HepG2 (cell line): ENCODE measurements around the gene EXOC3L4. TPM values are rescaled to one million over a fixed set of nuclear protein-coding genes. Genes with fewer than 3 reads are reported as not detected.

Experiments used
- ELF3 ChIP-seq: IDR thresholded peaks from 2 replicates; pipeline ENCODE4 v1.6.1; 2016; ENCODE audit warnings: missing genetic modification reagents, missing compliant biosample characterization
- ETV5 ChIP-seq: IDR thresholded peaks from 2 replicates; pipeline ENCODE4 v1.6.1; 2018; ENCODE audit warnings: missing biosample characterization, missing genetic modification reagents, inconsistent platforms, borderline replicate concordance
- HCFC1 ChIP-seq: fragments of 150-350 bp; IDR thresholded peaks from 2 replicates; pipeline ENCODE4 v1.6.1; 2014; ENCODE audit warnings: low read depth, low read length
- HMG20B ChIP-seq: conservative IDR thresholded peaks from 2 replicates; pipeline ENCODE4 v1.6.1; 2016; ENCODE audit warnings: missing genetic modification reagents, missing compliant biosample characterization
- HMGXB4 ChIP-seq, 2 experiments: sonication (generic) in 1 of 2; formaldehyde crosslinking in 1 of 2; IDR thresholded peaks; 2 replicates each; pipeline versions ENCODE4 v1.4.0 to v1.6.1; 2018 to 2020; ENCODE audit warnings: missing genetic modification reagents in 2 of 2, borderline replicate concordance in 1 of 2, low read depth in 1 of 2, mild to moderate bottlenecking in 1 of 2, missing biosample characterization in 1 of 2
- NCOA2 ChIP-seq: sonication (generic); formaldehyde crosslinking; IDR thresholded peaks from 2 replicates; pipeline ENCODE4 v1.8.0; 2022; ENCODE audit warnings: inconsistent platforms
- PITX1 ChIP-seq: sonication (generic); formaldehyde crosslinking; IDR thresholded peaks from 2 replicates; pipeline ENCODE4 v1.5.1; 2020; ENCODE audit warnings: mild to moderate bottlenecking, missing genetic modification reagents
- ZNF234 ChIP-seq: sonication (generic); formaldehyde crosslinking; conservative IDR thresholded peaks from 2 replicates; pipeline ENCODE4 v1.5.1; 2020; ENCODE audit warnings: mild to moderate bottlenecking, missing genetic modification reagents
- ZNF331 ChIP-seq: sonication (generic); formaldehyde crosslinking; IDR thresholded peaks from 2 replicates; pipeline ENCODE4 v1.4.0; 2020; ENCODE audit warnings: missing genetic modification reagents
- ZNF430 ChIP-seq: sonication (generic); formaldehyde crosslinking; IDR thresholded peaks from 2 replicates; pipeline ENCODE4 v1.9.0; 2021; ENCODE audit warnings: mild to moderate bottlenecking, missing genetic modification reagents
- ZNF768 ChIP-seq: sonication (generic); formaldehyde crosslinking; IDR thresholded peaks from 2 replicates; pipeline ENCODE4 v1.4.0; 2020; ENCODE audit warnings: missing genetic modification reagents
- ZNF788 ChIP-seq: sonication (generic); formaldehyde crosslinking; IDR thresholded peaks from 2 replicates; pipeline ENCODE4 v1.5.0; 2020; ENCODE audit warnings: mild to moderate bottlenecking, missing genetic modification reagents, borderline replicate concordance
- polyA plus RNA-seq, 8 experiments: library from polyadenylated mRNA; depleted of rRNA in 3 of 8; stranded (reverse) in 7 of 8; unstranded in 1 of 8; fragments of >200 nt; fragmentation: Illumina TruSeq in 4 of 8; extraction: Trizol in 4 of 8; gene quantifications; 2 replicates each; pipeline versions ENCODE4 v1.2.1 to v1.2.3, GENCODE V29; 2011 to 2016; ENCODE audit warnings: low read depth in 4 of 8, missing spikeins in 1 of 8, mixed read lengths in 1 of 8; ENCODE audit not compliant: insufficient read depth in 1 of 8
- total RNA-seq, 5 experiments: library from RNA; depleted of rRNA; stranded (reverse); fragments of >200 nt; fragmentation: Illumina TruSeq; extraction: Trizol; gene quantifications; 2 replicates each; pipeline ENCODE4 v1.2.3, GENCODE V29; 2016; ENCODE audit warnings: low read depth in 1 of 5
- TF ChIP-seq, protein P1 (sequence below): sonication (generic); formaldehyde crosslinking; IDR thresholded peaks from 2 replicates; pipeline ENCODE4 v1.4.0; 2020; ENCODE audit warnings: mild to moderate bottlenecking, missing genetic modification reagents, borderline replicate concordance
- TF ChIP-seq, protein P2 (sequence below): sonication (generic); formaldehyde crosslinking; IDR thresholded peaks from 2 replicates; pipeline ENCODE4 v1.5.1; 2020; ENCODE audit warnings: mild to moderate bottlenecking, missing genetic modification reagents, moderate library complexity
- TF ChIP-seq, protein P3 (sequence below): sonication (generic); formaldehyde crosslinking; IDR thresholded peaks from 2 replicates; pipeline ENCODE4 v1.4.0; 2020; ENCODE audit warnings: missing genetic modification reagents

Gene EXOC3L4
- total and polyA plus RNA-seq, 2 of the 13 experiments (the other 11 are each of a cell fraction or from before 2014, with no cell fraction given) = 11.8 to 27.0 TPM

DNA sequence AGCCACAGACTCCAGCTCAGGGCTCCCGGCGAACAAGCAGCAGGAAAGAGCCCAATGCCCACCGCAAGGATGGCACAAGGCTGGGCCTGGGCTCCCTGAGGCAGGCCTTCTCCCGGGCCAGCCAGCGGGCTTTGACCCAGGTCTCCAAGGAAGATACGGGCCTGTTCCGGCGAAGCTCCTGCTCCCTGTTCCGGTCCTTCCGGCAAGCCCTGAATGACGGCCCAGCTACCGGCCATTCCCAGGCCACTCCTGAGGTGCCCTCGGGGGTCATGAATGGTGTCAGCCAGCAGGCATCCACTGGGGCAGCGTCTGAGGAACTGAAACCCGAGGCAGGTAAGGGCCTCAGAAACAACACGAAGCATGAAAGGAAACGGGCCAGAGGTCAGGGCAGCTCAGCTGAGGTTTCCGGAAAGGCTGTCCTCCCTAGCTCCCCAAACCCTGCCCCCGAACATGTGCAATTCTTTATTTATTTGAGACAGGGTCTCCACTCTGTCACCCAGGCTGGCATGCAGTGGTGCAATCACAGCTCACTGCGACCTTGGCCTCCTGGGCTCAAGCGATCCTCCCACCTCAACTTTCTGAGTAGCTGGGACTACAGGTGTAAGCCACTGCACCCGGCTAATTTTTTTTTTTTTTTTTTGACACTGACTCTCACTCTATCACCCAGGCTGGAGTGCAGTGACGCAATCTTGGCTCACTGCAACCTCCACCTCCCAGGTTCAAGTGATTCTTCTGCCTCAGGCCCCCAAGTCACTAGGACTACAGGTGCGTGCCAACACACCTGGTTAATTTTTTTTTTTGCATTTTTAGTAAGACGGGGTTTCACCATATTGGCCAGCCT is 6.0 kb downstream of the EXOC3L4 start (continued):
- TF ChIP-seq, protein P1, sequence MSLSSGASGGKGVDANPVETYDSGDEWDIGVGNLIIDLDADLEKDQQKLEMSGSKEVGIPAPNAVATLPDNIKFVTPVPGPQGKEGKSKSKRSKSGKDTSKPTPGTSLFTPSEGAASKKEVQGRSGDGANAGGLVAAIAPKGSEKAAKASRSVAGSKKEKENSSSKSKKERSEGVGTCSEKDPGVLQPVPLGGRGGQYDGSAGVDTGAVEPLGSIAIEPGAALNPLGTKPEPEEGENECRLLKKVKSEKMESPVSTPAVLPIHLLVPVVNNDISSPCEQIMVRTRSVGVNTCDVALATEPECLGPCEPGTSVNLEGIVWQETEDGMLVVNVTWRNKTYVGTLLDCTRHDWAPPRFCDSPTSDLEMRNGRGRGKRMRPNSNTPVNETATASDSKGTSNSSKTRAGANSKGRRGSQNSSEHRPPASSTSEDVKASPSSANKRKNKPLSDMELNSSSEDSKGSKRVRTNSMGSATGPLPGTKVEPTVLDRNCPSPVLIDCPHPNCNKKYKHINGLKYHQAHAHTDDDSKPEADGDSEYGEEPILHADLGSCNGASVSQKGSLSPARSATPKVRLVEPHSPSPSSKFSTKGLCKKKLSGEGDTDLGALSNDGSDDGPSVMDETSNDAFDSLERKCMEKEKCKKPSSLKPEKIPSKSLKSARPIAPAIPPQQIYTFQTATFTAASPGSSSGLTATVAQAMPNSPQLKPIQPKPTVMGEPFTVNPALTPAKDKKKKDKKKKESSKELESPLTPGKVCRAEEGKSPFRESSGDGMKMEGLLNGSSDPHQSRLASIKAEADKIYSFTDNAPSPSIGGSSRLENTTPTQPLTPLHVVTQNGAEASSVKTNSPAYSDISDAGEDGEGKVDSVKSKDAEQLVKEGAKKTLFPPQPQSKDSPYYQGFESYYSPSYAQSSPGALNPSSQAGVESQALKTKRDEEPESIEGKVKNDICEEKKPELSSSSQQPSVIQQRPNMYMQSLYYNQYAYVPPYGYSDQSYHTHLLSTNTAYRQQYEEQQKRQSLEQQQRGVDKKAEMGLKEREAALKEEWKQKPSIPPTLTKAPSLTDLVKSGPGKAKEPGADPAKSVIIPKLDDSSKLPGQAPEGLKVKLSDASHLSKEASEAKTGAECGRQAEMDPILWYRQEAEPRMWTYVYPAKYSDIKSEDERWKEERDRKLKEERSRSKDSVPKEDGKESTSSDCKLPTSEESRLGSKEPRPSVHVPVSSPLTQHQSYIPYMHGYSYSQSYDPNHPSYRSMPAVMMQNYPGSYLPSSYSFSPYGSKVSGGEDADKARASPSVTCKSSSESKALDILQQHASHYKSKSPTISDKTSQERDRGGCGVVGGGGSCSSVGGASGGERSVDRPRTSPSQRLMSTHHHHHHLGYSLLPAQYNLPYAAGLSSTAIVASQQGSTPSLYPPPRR (CRISPR knock-in tag) = peak; percentile 91; the same call in 1 of the 2 replicates
- TF ChIP-seq PITX1 (CRISPR knock-in tag) (peak; percentile 71), ETV5 (peak; percentile 96), ELF3 (CRISPR knock-in tag) (peak; percentile 88), ZNF788 (no peak; the same call in 1 of the 2 replicates), ZNF234 (CRISPR knock-in tag) (peak; percentile 68; the same call in 1 of the 2 replicates), HMGXB4 (CRISPR knock-in tag; IDR thresholded peaks at IDR 0.05; ENCODE audit: borderline replicate concordance in 1 of 2, low read depth in 1 of 2) (peak; percentile 66 to 77), ZNF430 (CRISPR knock-in tag) (peak; percentile 94), HMG20B (peak; percentile 93), NCOA2 (CRISPR knock-in tag) (peak; percentile 91), HCFC1 (no peak), ZNF331 (CRISPR knock-in tag) (peak; percentile 76), ZNF768 (CRISPR knock-in tag) (no peak)
- TF ChIP-seq, protein P2, sequence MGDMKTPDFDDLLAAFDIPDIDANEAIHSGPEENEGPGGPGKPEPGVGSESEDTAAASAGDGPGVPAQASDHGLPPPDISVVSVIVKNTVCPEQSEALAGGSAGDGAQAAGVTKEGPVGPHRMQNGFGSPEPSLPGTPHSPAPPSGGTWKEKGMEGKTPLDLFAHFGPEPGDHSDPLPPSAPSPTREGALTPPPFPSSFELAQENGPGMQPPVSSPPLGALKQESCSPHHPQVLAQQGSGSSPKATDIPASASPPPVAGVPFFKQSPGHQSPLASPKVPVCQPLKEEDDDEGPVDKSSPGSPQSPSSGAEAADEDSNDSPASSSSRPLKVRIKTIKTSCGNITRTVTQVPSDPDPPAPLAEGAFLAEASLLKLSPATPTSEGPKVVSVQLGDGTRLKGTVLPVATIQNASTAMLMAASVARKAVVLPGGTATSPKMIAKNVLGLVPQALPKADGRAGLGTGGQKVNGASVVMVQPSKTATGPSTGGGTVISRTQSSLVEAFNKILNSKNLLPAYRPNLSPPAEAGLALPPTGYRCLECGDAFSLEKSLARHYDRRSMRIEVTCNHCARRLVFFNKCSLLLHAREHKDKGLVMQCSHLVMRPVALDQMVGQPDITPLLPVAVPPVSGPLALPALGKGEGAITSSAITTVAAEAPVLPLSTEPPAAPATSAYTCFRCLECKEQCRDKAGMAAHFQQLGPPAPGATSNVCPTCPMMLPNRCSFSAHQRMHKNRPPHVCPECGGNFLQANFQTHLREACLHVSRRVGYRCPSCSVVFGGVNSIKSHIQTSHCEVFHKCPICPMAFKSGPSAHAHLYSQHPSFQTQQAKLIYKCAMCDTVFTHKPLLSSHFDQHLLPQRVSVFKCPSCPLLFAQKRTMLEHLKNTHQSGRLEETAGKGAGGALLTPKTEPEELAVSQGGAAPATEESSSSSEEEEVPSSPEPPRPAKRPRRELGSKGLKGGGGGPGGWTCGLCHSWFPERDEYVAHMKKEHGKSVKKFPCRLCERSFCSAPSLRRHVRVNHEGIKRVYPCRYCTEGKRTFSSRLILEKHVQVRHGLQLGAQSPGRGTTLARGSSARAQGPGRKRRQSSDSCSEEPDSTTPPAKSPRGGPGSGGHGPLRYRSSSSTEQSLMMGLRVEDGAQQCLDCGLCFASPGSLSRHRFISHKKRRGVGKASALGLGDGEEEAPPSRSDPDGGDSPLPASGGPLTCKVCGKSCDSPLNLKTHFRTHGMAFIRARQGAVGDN (CRISPR knock-in tag) = peak; percentile 93
- TF ChIP-seq, protein P3, sequence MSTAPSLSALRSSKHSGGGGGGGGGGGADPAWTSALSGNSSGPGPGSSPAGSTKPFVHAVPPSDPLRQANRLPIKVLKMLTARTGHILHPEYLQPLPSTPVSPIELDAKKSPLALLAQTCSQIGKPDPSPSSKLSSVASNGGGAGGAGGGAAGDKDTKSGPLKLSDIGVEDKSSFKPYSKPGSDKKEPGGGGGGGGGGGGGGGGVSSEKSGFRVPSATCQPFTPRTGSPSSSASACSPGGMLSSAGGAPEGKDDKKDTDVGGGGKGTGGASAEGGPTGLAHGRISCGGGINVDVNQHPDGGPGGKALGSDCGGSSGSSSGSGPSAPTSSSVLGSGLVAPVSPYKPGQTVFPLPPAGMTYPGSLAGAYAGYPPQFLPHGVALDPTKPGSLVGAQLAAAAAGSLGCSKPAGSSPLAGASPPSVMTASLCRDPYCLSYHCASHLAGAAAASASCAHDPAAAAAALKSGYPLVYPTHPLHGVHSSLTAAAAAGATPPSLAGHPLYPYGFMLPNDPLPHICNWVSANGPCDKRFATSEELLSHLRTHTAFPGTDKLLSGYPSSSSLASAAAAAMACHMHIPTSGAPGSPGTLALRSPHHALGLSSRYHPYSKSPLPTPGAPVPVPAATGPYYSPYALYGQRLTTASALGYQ (CRISPR knock-in tag) = peak; percentile 88
